Measurements from ENCODE around the gene VAV1.
"Not testable (repeated sequence)": the region's sequence is repeated elsewhere in the genome, so short reads cannot be mapped to it uniquely, and the experiment has no call there.

VAV1 gene

DNA sequence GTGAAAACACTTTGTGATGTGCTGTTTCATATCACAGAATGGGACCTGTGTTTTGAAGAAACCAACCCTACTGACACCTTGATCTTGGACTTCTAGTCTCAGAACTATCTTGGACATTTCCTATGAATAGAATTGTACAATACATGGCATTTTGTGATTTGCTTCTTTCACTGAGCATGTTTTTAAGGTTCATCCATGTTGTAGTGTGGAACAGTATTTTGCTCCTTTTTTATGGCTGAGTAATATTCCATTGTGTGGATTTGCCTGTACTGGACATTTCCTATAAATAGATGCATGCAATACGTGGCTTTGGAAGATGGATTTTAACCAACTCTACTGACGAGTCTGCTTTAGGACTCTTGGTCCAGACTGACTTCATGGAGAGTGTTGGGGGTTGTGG lies 46.8 kb downstream of the VAV1 start:
- no peak for DNase-seq (ENCODE audit: low spot score)

GRCh38 chr19:6820237-6820636 lies 47.7 kb downstream of the VAV1 start:
- no peak for DNase-seq (ENCODE audit: low spot score)

DNA sequence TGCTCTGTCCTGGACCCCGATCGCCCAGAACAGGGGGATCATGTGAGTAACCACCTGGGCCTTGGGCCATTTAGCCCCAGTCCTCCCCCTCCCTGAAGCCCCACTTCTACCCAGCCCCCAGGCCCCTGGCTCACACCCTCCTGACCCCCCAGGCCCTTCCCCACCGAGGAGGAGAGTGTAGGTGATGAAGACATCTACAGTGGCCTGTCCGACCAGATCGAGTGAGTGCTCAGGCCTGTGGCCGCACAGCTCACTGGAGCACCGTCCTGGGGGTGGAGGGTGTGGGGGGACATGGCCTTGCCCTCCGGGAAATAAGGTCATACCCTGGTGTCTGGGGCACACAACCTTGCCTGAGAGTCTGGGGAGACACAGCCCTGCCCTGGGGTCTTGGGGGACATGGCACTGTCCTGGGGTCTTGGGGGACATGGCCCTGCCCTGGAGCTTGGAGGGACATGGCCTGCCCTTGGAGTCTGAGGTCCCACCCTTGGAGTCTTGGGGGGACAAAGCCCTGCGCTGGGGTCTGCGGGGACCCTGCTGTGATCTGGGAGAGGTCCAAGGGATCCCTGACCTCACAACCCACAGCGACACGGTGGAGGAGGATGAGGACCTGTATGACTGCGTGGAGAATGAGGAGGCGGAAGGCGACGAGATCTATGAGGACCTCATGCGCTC lies 49.3 kb downstream of the VAV1 start:
- DNase-seq (ENCODE audit: low spot score): no peak

- no peak for DNase-seq (ENCODE audit: low spot score)
Measured at GRCh38 chr19:6822311-6822670, 49.8 kb downstream of the VAV1 start.

DNA sequence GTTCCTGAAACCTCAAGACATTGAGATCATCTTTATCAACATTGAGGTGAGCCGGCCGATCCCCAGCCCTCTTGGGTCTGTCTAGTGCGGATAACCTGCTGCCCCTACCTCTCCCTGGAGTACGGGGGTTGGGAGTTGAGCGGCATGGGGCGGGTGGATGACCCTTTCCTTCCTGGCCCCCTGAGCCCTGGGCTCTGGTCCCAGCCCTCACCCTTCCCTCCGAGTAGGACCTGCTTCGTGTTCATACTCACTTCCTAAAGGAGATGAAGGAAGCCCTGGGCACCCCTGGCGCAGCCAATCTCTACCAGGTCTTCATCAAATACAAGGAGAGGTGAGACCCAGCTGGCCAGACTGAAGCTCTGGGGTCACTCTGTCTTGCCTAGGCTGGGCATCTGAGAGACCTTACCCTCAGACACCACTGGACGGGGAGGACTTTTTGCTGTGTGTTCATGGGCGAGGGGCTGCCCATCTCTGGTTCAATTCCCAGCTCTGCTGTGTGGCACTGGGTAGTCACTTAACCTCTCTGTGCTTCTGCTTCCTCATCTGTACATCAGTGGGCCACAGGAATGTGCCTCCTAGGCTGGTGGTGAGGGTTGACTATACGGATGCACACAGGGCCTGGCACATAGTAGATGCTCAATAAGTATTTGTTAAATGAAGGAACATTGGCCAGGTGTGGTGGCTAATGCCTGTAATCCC lies 52.7 kb downstream of the VAV1 start:
- no peak for DNase-seq (ENCODE audit: low spot score)

DNA sequence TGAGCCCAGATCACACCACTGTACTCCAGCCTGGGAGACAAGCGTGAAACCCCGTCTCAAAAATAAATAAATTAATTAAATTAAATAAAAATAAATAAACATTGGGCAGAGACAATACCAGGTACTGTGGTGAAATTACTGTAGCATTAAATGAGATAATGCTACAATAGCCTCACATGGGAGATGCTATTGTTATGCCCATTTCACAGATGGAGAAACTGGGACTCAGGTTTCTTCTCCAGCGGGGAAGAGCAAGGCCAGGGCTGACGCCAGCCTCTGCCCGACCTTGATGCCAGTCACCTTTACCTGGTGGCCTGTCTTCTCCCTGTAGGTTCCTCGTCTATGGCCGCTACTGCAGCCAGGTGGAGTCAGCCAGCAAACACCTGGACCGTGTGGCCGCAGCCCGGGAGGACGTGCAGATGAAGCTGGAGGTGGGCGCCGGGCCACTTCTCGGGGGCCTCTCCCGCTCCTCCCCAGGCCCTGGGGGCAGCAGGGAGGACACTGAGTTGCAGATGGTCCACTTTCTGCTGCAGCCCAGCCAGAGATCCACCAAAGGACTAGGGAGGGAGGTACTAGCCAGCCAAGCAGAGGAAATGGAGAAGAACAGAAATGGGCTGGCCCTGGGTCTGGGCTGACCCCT lies 53.9 kb downstream of the VAV1 start:
- no peak for DNase-seq (ENCODE audit: low spot score)

- DNase-seq (ENCODE audit: low spot score): no peak
Measured at GRCh38 chr19:6828306-6828697, 55.8 kb downstream of the VAV1 start.

GRCh38 chr19:6828698-6829633 lies 56.5 kb downstream of the VAV1 start:
- peak; percentile 42 for DNase-seq (ENCODE audit: low spot score)

- DNase-seq (ENCODE audit: low spot score): not testable (repeated sequence)
Measured at GRCh38 chr19:6829829-6830228, 57.3 kb downstream of the VAV1 start.

- not testable (repeated sequence) for DNase-seq (ENCODE audit: low spot score)
Measured at GRCh38 chr19:6831084-6831483, 58.6 kb downstream of the VAV1 start.

DNA sequence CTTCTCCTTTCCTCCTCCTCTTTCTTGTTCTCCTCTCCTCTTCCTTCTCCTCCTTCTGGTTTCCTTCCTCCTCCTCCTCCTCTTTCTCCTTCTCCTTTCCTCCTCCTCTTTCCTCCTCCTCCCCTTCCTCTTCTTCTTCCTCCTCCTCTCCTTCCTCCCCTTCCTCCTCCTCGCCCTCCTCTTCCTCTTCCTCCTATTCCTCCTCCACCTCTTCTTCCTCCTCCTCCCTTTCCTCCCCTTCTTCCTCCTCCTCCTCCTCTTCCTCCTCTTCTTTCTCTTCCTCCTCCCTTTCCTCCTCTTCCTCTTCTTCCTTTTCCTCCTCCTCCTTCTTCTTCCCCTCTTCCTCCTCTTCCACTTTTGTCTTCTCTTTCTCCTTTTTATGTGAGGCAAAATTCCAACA lies 59.9 kb downstream of the VAV1 start:
- no peak for DNase-seq (ENCODE audit: low spot score)

DNA sequence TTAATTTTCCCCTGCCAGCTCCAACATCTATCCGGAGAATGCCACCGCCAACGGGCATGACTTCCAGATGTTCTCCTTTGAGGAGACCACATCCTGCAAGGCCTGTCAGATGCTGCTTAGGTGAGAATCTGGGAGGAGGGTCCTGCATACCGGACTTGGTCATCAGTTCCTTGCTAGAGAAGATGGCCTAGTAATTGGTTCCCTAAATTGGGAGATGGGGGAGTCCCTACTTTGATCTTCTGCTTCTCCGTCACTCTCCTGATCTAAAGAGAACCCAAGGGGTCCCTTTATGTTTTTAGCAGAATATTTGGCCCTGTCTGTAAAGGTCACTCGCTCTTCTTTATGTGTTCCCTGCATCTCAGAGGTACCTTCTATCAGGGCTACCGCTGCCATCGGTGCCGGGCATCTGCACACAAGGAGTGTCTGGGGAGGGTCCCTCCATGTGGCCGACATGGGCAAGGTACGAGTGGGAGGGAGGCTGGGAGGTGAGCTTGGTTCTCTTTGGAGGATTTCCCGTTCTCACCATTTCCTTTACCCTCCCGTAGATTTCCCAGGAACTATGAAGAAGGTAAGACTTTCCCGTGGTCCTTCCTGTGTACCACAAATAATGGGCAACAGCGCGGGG lies 60.8 kb downstream of the VAV1 start:
- DNase-seq (ENCODE audit: low spot score): no peak

- DNase-seq (ENCODE audit: low spot score): no peak
Measured at GRCh38 chr19:6834433-6834832, 61.9 kb downstream of the VAV1 start.

GRCh38 chr19:6835501-6835900 lies 63.0 kb downstream of the VAV1 start:
- DNase-seq (ENCODE audit: low spot score): no peak

DNA sequence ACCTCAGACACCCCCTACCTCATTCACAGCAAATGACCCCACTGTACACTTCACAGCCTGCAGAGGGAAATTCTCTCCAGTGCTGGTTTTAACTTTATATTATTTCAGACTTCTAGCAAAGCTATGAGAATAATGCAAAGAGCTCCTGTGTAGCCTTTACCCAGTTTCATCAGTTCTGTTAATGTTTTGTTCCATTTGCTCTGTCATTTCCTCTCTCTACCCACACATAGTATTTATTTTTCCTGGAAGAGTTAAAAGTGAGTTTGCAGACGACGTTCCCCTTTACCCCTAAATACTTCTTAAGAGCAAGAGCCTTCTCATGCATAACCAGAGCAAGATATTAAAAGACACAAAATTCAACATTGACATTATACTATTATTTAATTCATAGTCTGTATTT lies 65.0 kb downstream of the VAV1 start:
- DNase-seq (ENCODE audit: low spot score): no peak

- DNase-seq (ENCODE audit: low spot score): no peak
Measured at GRCh38 chr19:6838062-6838655, 65.7 kb downstream of the VAV1 start.

GRCh38 chr19:6842871-6843607 lies 70.5 kb downstream of the VAV1 start:
- DNase-seq (ENCODE audit: low spot score): no peak

GRCh38 chr19:6847828-6848200 lies 75.3 kb downstream of the VAV1 start:
- DNase-seq (ENCODE audit: low spot score): no peak

GRCh38 chr19:6848986-6849385 lies 76.5 kb downstream of the VAV1 start:
- no peak for DNase-seq (ENCODE audit: low spot score)

GRCh38 chr19:6849876-6850275 lies 77.4 kb downstream of the VAV1 start:
- DNase-seq (ENCODE audit: low spot score): no peak

DNA sequence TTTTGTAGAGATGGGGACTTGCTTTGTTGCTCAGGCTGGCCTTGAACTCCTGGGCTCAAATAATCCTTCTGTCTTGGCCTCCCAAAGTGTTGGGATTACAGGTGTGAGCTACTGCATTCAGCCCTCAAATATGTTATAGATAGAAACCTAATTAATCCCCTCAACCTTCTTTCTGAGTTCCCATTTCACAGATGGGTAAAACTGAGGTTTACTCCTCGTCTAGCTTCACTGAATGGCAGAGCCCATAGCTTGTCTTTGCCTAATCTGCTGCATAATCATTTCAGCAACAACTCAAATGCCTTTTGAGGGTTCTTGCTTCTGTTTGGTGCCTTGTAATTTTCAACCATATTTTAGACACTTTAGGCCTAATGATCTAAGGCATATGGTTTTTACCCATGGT lies 78.9 kb downstream of the VAV1 start:
- no peak for DNase-seq (ENCODE audit: low spot score)

Data from activated CD4-positive, alpha-beta T cell treated with anti-CD3 and anti-CD28 coated beads, Interleukin-2, Interleukin-4, amounts not matched to agents 100 ng/mL and 50 ng/mL, durations not matched to agents 16 hours and 8 hours (primary cell).